Islet precursor cell (in vitro differentiated cells): Measurements from ENCODE around the gene CRX.
"Not testable (repeated sequence)": the region's sequence is repeated elsewhere in the genome, so short reads cannot be mapped to it uniquely, and the experiment has no call there.

Experiments
- DNase-seq: peaks from one replicate; pipeline ENCODE4 v3.0.0-alpha.2; 2018

The CRX gene

GRCh38 chr19:47860602-47861297, 39.0 kb downstream of the CRX start:
- no peak for DNase-seq

- no peak for DNase-seq
These were observed 39.9 kb downstream of the CRX start for GRCh38 chr19:47861630-47862029.

GRCh38 chr19:47863514-47863936, 41.8 kb downstream of the CRX start:
- peak; percentile 95 for DNase-seq

- DNase-seq: no peak
These were observed 43.4 kb downstream of the CRX start for GRCh38 chr19:47865166-47865565.

- DNase-seq: no peak
These were observed 57.2 kb downstream of the CRX start for GRCh38 chr19:47878906-47879305.

- not testable (repeated sequence) for DNase-seq
These were observed 57.6 kb downstream of the CRX start for GRCh38 chr19:47879385-47879784.

- no peak for DNase-seq
These were observed 60.0 kb downstream of the CRX start for GRCh38 chr19:47881757-47882156.

- no peak for DNase-seq
These were observed 61.2 kb downstream of the CRX start for GRCh38 chr19:47882890-47883289.

GRCh38 chr19:47885067-47885463, 63.3 kb downstream of the CRX start:
- DNase-seq: no peak

- no peak for DNase-seq
These were observed 64.3 kb downstream of the CRX start, which contains the start of gene SULT2A1 for GRCh38 chr19:47886010-47886559. Gene SULT2A1, minus strand, starts transcription at chr19:47886315. Its CDS starts 58 bp downstream, at chr19:47886257.

GRCh38 chr19:47890865-47891621, 69.3 kb downstream of the CRX start:
- DNase-seq: no peak

- peak; percentile 92 for DNase-seq
These were observed 69.8 kb downstream of the CRX start for GRCh38 chr19:47891622-47891922.

GRCh38 chr19:47891923-47892666, 70.4 kb downstream of the CRX start:
- DNase-seq: peak; percentile 91
